GM19238 (cell line): ENCODE measurements around the gene MOSMO.
"Not testable (repeated sequence)": the region's sequence is repeated elsewhere in the genome, so short reads cannot be mapped to it uniquely, and the experiment has no call there.

Source experiments
- DNase-seq: peaks from one replicate; pipeline ENCODE4 v3.0.0; 2011; ENCODE audit warnings: low spot score; ENCODE audit not compliant: insufficient read length

The MOSMO gene

GRCh38 chr16:22002047-22002446 is 5.9 kb upstream of the MOSMO start:
- DNase-seq = not testable (repeated sequence)

- no peak for DNase-seq
Measured at GRCh38 chr16:22003195-22003594, 4.7 kb upstream of the MOSMO start.

DNA sequence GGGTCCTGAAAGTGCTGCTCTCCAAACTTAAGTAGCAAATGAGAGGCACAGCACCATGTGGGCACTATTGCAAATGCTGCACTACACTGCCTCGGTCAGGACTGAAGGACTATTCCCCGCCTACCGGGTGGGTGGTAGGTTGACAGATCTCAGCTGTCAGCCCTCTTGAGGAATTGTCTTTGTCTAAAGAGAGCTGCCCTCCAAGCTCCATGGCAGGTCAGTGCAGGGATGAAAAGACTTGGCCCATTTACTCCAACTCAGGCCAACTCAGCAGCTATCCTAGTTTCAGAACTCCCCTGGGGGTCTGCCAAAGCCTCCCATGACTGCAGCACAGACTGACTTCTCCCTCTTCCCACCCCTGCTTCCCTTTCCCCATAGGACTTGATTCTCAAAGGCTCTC is 3.6 kb upstream of the MOSMO start:
- DNase-seq = no peak

DNA sequence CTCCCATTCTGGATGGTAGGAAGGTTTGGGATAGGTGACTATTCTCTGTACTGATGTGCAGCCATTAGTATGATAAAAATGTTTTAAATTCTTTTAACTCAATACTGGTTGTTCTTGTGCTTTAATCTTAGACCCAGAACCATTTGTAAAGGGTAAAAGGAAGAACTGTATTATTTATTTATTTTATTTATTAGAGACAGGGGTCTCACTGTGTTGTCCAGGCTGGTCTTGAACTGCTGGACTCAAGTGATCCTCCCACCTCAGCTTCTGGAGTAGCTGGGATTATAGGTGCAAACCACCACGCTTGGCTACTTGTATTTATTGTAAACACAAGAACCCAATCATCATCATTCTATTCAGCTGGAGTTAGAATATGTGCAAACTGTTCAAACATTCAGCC is 2.2 kb upstream of the MOSMO start:
- DNase-seq = no peak

- no peak for DNase-seq
Measured at GRCh38 chr16:22006636-22007035, 1.3 kb upstream of the MOSMO start.

DNA sequence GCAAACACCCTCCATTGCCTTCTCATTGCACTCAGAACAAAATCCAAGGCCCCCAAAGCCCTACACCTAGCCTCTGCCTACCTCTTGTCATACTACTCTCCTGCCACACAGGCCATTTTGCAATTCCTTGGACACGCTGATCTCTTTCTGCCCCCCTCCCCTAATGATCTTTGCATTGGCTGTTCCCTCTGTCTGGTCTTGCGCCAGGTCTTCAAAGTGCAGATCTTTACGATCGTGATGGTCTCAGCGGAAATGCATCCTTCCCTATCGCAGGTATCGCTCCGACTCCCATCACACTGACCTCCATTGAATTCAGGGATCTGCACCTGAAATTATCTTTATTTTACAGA is 777 bp upstream of the MOSMO start:
- no peak for DNase-seq

GRCh38 chr16:22008215-22009059 is 526 bp downstream of the MOSMO start:
- peak; percentile 43 for DNase-seq

DNA sequence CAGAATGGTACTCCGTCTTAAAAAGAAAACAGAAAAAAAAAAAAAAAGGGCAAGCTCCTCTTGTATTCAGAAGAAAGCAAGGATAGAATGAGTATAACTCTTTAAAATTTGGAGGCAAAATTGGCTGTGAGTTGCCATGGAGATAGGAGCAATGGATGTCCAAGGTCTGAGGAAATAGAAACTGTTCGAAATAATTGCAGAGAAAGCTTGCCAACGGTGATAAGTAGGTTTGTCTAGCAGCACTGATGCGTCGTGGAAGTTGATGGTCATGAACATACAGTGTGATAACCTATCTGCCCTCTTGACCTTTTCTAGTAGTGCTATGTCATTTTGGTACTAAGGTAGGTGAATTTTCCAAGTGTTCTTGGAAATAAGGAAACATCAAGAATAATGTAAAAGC is 3.0 kb downstream of the MOSMO start:
- DNase-seq = no peak

- DNase-seq = no peak
Measured at GRCh38 chr16:22012241-22012640, 4.3 kb downstream of the MOSMO start.

DNA sequence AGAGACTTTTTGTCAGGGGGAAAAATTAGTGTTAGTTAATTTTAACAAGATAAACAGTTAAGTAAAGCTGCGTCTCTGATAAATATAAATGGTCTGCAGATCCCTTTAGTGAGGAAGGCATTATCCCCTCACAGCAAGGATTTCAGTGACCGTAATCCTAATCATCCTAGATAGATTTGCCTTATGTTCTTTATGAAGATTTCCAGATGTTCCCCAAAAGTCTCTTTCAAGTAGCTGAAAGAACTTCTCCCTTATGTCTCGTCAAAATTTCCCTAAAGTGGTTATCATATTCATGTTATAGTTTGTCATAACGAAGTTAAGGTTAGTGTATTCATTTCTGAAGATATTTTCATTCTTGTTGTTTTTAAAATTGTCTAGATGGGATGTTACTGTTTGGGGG is 5.6 kb downstream of the MOSMO start:
- no peak for DNase-seq

GRCh38 chr16:22014271-22014873 is 6.5 kb downstream of the MOSMO start:
- no peak for DNase-seq

DNA sequence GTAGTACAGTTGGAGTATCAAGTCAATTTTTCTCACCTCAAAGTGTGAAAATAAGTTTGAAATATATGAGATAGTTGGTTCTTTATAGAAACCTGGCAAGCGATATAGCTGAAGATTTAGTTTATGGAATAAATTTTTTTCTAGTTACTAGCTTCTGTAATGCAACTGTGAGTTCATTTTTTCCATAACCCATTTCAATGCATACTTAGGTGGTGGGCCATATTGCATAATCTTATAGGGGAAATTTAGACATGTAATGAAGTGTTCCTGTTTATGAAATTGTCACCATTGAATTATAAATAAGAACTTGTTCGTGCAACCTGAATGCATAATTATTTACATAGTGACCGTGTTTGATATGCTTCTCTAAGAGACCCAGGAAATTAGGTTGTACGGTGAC is 9.0 kb downstream of the MOSMO start:
- DNase-seq = no peak

DNA sequence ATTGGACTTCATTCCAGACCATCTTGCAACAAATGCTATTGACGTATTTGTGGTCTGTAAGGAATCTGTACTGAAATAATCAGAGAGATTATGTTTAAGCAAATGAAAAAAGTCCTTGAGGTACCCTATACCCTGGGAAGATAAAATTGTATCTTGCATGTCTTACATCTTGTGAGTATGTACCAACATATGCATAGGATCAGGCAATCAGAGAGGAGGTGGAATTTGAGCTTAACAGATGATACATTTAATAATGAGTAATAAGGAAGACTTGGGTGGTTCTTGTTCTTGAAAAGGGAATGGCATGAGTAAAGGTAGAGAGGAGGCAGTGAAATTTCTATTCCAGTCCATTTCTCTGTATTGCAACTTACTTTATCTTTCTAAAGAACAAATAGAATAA is 10.6 kb downstream of the MOSMO start:
- DNase-seq = no peak

- DNase-seq = no peak
Measured at GRCh38 chr16:22022151-22022550, 14.2 kb downstream of the MOSMO start.

GRCh38 chr16:22023505-22023904 is 15.6 kb downstream of the MOSMO start:
- no peak for DNase-seq

DNA sequence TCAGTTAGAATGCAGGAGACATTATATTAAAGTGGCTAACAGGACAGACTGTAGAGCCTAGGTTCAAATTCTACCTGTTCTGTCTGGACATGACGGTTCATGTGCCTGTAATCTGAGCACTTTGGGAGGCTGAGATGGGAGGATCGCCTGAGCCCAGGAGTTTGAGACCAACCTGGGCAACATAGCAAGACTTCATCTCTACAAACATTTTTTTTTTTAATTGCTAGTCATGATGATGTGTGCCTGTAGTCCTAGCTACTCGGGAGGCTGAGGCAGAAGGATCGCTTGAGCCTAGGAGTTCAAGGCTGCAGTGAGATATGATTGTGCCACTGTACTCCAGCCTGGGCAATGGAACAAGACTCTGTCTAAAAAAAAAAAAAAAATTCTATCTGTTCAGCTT is 16.9 kb downstream of the MOSMO start:
- DNase-seq = not testable (repeated sequence)

DNA sequence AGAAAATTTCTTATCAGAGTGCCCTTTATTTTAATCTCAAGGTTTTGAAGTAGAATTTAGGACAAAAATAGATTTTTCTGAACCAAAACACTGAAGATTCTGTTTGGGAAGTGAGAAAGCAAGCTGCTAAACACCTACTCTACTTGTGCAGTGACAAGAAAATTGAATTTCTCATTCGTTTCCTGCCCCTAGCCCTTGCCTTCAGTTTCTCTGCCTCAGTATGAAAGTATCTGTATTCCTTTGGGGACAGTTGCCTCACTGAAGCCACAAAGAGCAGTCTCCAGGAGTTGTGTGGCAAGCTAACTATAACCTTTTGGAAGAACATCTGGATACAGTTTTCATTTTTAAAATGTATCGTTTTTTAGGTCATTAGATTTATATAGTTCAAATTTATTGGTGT is 19.7 kb downstream of the MOSMO start:
- no peak for DNase-seq

DNA sequence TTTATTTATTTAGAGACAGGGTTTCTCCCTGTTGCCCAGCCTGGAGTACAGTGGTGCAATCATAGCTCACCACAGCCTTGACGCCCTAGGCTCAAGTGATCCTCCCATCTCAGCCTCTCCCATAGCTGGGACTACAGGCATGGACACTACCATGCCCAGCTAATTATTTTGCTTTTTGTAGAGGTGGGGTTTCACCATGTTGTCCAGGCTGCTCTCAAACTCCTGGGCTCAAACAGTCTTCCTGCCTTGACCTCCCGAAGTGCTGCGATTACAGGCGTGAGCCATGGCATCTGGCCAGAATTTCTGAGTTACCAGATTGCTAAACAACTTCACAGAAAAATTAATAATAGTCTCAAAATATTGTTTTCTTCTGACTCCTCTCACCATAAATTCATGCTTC is 21.7 kb downstream of the MOSMO start:
- no peak for DNase-seq

DNA sequence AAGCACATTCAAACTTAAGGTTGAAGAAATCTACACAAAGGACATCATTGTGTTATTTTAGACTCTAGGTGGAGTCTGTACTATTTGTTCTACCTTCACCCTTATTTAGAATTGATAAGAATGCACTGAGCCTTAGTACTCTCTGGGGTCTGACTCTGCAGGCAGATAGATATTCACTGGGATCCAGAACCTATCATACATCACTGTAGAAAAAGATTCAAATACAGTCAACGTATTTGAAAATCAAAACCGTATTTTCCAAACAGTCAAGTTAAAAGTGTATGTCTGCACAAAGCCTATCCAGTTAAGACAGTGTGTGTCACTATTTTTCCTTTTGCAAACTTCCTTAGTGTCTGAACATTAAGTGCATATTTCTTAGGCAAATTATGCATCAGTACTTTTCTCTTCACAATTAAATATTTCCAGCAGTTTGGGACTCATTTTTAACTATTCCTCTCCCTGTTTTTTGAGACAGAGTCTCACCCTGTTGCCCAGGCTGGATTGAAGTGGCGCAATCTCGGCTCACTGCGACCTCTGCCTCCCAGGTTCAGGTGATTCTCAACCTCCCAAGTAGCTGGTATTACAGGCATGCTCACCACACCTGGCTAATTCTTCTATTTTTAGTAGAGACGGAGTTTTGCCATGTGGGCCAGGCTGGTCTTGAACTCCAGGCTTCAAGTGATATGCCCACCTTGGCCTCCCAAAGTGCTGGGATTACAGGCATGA is 22.3 kb downstream of the MOSMO start:
- DNase-seq = no peak

- DNase-seq = no peak
Measured at GRCh38 chr16:22031483-22032083, 23.7 kb downstream of the MOSMO start.

- no peak for DNase-seq
Measured at GRCh38 chr16:22034503-22034902, 26.6 kb downstream of the MOSMO start.

- peak; percentile 11 for DNase-seq
Measured at GRCh38 chr16:22035153-22035552, 27.2 kb downstream of the MOSMO start.
